Choroid plexus epithelial cell (primary cell): ENCODE measurements around the gene NFIC.
A peak's percentile ranks its signal among the peaks of the same experiment; 100 is the strongest.

Source experiments
- DNase-seq: peaks from one replicate; pipeline ENCODE4 v3.0.0-alpha.2; 2010; ENCODE audit warnings: low read depth
- H3K4me3 ChIP-seq: 2 replicates; pipeline ENCODE4 v1.5.1; 2011; ENCODE audit warnings: low read depth, mild to moderate bottlenecking, control low read depth, low read length, moderate library complexity
- CTCF ChIP-seq: conservative IDR thresholded peaks from 2 replicates; pipeline ENCODE4 v1.5.1; 2011; ENCODE audit warnings: low read depth, mild to moderate bottlenecking, control low read depth, inconsistent platforms, low read length, moderate library complexity

NFIC gene

GRCh38 chr19:3365836-3366752, at the start of gene NFIC:
Gene NFIC (plus strand): TSS chr19:3366583. CDS start chr19:3366637, 54 bp downstream.
- no peak for TF ChIP-seq CTCF
- H3K4me3 ChIP-seq, result peak within 1 kb of the TSS; percentile 74
- peak; percentile 89 for DNase-seq

- TF ChIP-seq CTCF, result no peak
- DNase-seq, result no peak
- H3K4me3 ChIP-seq, result no peak overlapping the region
Observed at GRCh38 chr19:3316659-3317207, 49.6 kb upstream of the NFIC start.

GRCh38 chr19:3319643-3320353, 46.6 kb upstream of the NFIC start:
- H3K4me3 ChIP-seq, result no peak overlapping the region
- no peak for DNase-seq
- TF ChIP-seq CTCF, result no peak

GRCh38 chr19:3320354-3320670, 46.1 kb upstream of the NFIC start:
- H3K4me3 ChIP-seq, result no peak overlapping the region
- TF ChIP-seq CTCF, result no peak
- DNase-seq, result no peak

GRCh38 chr19:3320853-3321252, 45.5 kb upstream of the NFIC start:
- DNase-seq, result no peak
- no peak overlapping the region for H3K4me3 ChIP-seq
- no peak for TF ChIP-seq CTCF

GRCh38 chr19:3321696-3322095, 44.7 kb upstream of the NFIC start:
- DNase-seq, result no peak
- H3K4me3 ChIP-seq, result no peak overlapping the region
- TF ChIP-seq CTCF, result no peak
